Measurements from ENCODE around the gene MTHFSD.

DNA sequence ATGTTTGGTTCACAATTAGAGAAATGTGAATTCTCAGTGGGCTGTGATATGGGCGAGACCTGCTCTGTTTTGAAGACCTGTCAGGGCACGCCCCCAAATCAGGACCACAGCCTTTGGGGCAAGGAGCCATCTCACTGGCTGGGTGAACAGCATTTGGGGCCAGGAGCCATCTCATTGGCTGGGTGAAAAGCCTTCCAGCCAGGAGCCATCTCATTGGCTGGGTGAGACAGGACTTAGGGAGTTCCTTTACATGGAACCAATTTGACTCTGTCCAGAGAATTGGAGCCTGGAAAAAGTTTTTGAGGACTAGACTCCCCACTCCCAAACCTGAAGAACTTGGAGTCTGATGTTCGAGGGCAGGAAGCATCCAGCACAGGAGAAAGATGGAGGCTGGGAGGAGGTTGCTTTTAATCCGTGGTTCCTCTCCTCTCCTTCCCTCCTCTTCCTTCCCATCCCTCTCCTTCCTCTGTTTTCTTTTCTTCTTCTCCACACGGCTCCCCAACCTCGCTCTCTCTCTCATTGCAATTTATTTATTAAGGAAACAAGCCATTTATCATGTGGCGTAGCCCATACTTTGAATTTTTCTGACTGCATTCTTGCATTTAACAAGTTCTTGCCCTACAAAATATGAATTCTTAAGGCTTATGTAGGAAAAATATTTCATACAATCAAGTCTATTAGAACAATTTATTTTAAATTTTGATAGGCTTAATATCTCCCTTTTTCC lies 43.0 kb upstream of the MTHFSD start:
- TF ChIP-seq ATF2 (CRISPR knock-in tag; IDR thresholded peaks at IDR 0.05; ENCODE audit: borderline replicate concordance, low read depth) (no peak), ERG (CRISPR knock-in tag; IDR thresholded peaks at IDR 0.05) (no peak), ZNF396 (CRISPR knock-in tag; IDR thresholded peaks at IDR 0.05; ENCODE audit: borderline replicate concordance) (no peak), NR2C2 (CRISPR knock-in tag; IDR thresholded peaks at IDR 0.05) (no peak), TCF7 (CRISPR knock-in tag; IDR thresholded peaks at IDR 0.05; ENCODE audit: low read depth) (no peak), NFATC4 (CRISPR knock-in tag; IDR thresholded peaks at IDR 0.05) (no peak), FOXJ3 (CRISPR knock-in tag; IDR thresholded peaks at IDR 0.05; ENCODE audit: borderline replicate concordance) (no peak)
- TF ChIP-seq, protein P1, sequence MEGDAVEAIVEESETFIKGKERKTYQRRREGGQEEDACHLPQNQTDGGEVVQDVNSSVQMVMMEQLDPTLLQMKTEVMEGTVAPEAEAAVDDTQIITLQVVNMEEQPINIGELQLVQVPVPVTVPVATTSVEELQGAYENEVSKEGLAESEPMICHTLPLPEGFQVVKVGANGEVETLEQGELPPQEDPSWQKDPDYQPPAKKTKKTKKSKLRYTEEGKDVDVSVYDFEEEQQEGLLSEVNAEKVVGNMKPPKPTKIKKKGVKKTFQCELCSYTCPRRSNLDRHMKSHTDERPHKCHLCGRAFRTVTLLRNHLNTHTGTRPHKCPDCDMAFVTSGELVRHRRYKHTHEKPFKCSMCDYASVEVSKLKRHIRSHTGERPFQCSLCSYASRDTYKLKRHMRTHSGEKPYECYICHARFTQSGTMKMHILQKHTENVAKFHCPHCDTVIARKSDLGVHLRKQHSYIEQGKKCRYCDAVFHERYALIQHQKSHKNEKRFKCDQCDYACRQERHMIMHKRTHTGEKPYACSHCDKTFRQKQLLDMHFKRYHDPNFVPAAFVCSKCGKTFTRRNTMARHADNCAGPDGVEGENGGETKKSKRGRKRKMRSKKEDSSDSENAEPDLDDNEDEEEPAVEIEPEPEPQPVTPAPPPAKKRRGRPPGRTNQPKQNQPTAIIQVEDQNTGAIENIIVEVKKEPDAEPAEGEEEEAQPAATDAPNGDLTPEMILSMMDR (IDR thresholded peaks at IDR 0.05), result no peak

Data from WTC11 (cell line).